ENCODE results near the gene CCNY. TPM values are rescaled to one million over a fixed set of nuclear protein-coding genes. Genes with fewer than 3 reads are reported as not detected.

Gene CCNY
- total and polyA plus RNA-seq, 2 of the 4 experiments (the other 2 are of a cell fraction) = 38.0 to 131 TPM

DNA sequence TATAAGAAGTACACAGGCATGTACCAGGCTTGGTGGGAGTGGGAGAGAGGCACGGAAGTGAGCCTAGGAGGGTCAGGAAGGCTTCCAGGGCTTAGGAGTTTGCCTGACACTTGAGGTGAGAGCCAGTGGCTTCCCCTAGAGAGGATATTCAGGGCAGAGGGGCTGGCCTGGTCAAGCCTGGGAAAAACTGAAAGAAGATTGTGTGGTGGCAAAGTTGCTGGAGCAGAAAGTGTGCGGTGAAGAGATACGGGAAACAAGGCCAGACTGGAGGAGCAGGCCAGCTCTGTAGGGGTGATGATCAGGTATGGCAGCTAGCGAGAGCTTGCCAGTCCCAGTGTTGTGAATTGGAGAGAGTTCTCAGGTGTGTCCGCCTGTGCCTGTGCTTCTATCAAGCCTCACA, 129.9 kb downstream of the CCNY start:
- no peak overlapping the region for H2BK5ac ChIP-seq (ENCODE audit: low read depth, low read length, poor library complexity, severe bottlenecking)
- H3K23ac ChIP-seq (ENCODE audit: low read depth, low read length) = no peak overlapping the region
- no peak overlapping the region for H3K4me3 ChIP-seq (ENCODE audit: insufficient read depth, low read depth, low read length)
- H3K4me1 ChIP-seq (ENCODE audit: control insufficient read depth, insufficient read depth, low read length) = peaks cover 31% of the 10 kb centered on the region
- no peak overlapping the region for H2AFZ ChIP-seq (replicated peaks; ENCODE audit: low read length, poor library complexity)
- no peak overlapping the region for H3K4ac ChIP-seq (ENCODE audit: low read depth, low read length)
- ChIA-PET CTCF (no interaction called here), POLR2A (ENCODE audit: unreplicated experiment) (no interaction called here)
- dilution Hi-C loops (cut with HindIII; ENCODE audit: low sequenced_read_pairs, unreplicated experiment) = no loop called here
- H3K9me1 ChIP-seq (ENCODE audit: insufficient read depth, low read length) = peaks cover 44% of the 10 kb centered on the region
- no peak for DNase-seq
- no peak overlapping the region for H2BK20ac ChIP-seq (ENCODE audit: low read depth, low read length)
- no peak overlapping the region for H2BK15ac ChIP-seq (ENCODE audit: low read depth, low read length)
- in situ Hi-C loops (cut with MboI; ENCODE audit: low sequenced_read_pairs) = no loop called here
- peaks cover 100% of the 10 kb centered on the region for H4K20me1 ChIP-seq (ENCODE audit: insufficient read depth, low read length)
- H3K27me3 ChIP-seq (ENCODE audit: control insufficient read depth, insufficient read depth, low read length) = no peaks in the 10 kb centered on the region
- peaks cover 56 to 95% of the 10 kb centered on the region in 2 experiments for H3K79me1 ChIP-seq (ENCODE audit: low read depth in 1 of 2, low read length in 2 of 2)
- no peak overlapping the region for H4K91ac ChIP-seq (ENCODE audit: insufficient read depth, low read depth, low read length)
- H2AK5ac ChIP-seq (ENCODE audit: low read depth, low read length) = no peak overlapping the region
- BruUV-seq (replicated peaks) = no TSS peak
- 100% methylated on average over 2 of the region's 5 CpGs; no CpG with 5 or more reads in 1 of the 2 experiments for WGBS, 2 experiments (ENCODE audit: extremely low coverage in 2 of 2, insufficient read length in 1 of 2)
- no peak overlapping the region; the same call in 1 of the 2 replicates for H4K5ac ChIP-seq (ENCODE audit: low read depth, low read length)
- H3K36me3 ChIP-seq (ENCODE audit: control insufficient read depth, insufficient read depth, low read length) = no peaks in the 10 kb centered on the region
- intact Hi-C loops (cut with micrococcal nuclease) = no loop called here
- no peak overlapping the region for H3K56ac ChIP-seq (ENCODE audit: extremely low read depth, insufficient read depth, low read length)
- no peak overlapping the region for H3K9ac ChIP-seq (ENCODE audit: low read depth, low read length)
- no peak overlapping the region for H3K27ac ChIP-seq (ENCODE audit: insufficient read depth, low read length)
- no peak for ATAC-seq (ENCODE audit: low read depth)
- H4K8ac ChIP-seq (ENCODE audit: low read depth in 2 of 2, low read length in 2 of 2) = no peak overlapping the region
- H3K9me3 ChIP-seq (ENCODE audit: control insufficient read depth, insufficient read depth, low read length) = no peaks in the 10 kb centered on the region
- no peak overlapping the region; the same call in 1 of the 2 replicates for H3K14ac ChIP-seq (replicated peaks; ENCODE audit: low read depth, low read length)
- no peak overlapping the region for H3K4me2 ChIP-seq (ENCODE audit: low read depth, low read length)
- H2AK9ac ChIP-seq (replicated peaks; ENCODE audit: low read depth, low read length, poor library complexity) = no peak overlapping the region
- H3K18ac ChIP-seq (ENCODE audit: low read depth, low read length) = no peak overlapping the region
- no peak overlapping the region for H2BK120ac ChIP-seq (ENCODE audit: low read depth, low read length)
- TF ChIP-seq CEBPB (IDR thresholded peaks at IDR 0.05; ENCODE audit: low read depth, low read length) (no peak), RAD21 (IDR thresholded peaks at IDR 0.05; ENCODE audit: low read length) (no peak), RFX5 (IDR thresholded peaks at IDR 0.05; ENCODE audit: low read depth, low read length) (no peak), BHLHE40 (IDR thresholded peaks at IDR 0.05; ENCODE audit: low read depth, low read length) (no peak), MAZ (IDR thresholded peaks at IDR 0.05; ENCODE audit: borderline replicate concordance, low read depth, low read length) (no peak), MAFK (IDR thresholded peaks at IDR 0.05; ENCODE audit: low read depth, low read length) (no peak), CTCF (conservative IDR thresholded peaks at IDR 0.05; ENCODE audit: low read depth, low read length) (no peak), POLR2A (IDR thresholded peaks at IDR 0.05; ENCODE audit: low read depth, low read length) (no peak), RCOR1 (IDR thresholded peaks at IDR 0.05; ENCODE audit: insufficient replicate concordance, low read length) (no peak)
- TF ChIP-seq, protein P1, sequence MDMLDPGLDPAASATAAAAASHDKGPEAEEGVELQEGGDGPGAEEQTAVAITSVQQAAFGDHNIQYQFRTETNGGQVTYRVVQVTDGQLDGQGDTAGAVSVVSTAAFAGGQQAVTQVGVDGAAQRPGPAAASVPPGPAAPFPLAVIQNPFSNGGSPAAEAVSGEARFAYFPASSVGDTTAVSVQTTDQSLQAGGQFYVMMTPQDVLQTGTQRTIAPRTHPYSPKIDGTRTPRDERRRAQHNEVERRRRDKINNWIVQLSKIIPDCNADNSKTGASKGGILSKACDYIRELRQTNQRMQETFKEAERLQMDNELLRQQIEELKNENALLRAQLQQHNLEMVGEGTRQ (IDR thresholded peaks at IDR 0.05; ENCODE audit: low read depth, low read length) = no peak
- TF ChIP-seq, protein P2, sequence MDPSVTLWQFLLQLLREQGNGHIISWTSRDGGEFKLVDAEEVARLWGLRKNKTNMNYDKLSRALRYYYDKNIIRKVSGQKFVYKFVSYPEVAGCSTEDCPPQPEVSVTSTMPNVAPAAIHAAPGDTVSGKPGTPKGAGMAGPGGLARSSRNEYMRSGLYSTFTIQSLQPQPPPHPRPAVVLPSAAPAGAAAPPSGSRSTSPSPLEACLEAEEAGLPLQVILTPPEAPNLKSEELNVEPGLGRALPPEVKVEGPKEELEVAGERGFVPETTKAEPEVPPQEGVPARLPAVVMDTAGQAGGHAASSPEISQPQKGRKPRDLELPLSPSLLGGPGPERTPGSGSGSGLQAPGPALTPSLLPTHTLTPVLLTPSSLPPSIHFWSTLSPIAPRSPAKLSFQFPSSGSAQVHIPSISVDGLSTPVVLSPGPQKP (IDR thresholded peaks at IDR 0.05; ENCODE audit: borderline replicate concordance, low read depth, low read length) = no peak
